Liver (tissue), 3 donors: ENCODE measurements around the gene MEIG1.

Source experiments
- CTCF ChIP-seq: fragments of 150-350 bp; IDR thresholded peaks from 2 replicates; pipeline ENCODE4 v1.5.1; 2017; ENCODE audit warnings: improper control_type of control experiment, low read depth, low read length; ENCODE audit not compliant: missing input control
- SP1 ChIP-seq: IDR thresholded peaks from 2 replicates; pipeline ENCODE4 v1.6.1; 2018; ENCODE audit warnings: antibody characterized with exemption, mild to moderate bottlenecking
- TAF1 ChIP-seq: conservative IDR thresholded peaks from 2 replicates; pipeline ENCODE4 v1.6.1; 2016; ENCODE audit warnings: antibody characterized with exemption, mild to moderate bottlenecking
- donor health status: healthy.
- donor health status: healthy.

- TF ChIP-seq TAF1 (no peak), CTCF (no peak), SP1 (no peak)
These were observed 342 bp upstream of the MEIG1 start for GRCh38 chr10:14958872-14959220.
